Subcutaneous abdominal adipose tissue (tissue), 5 donors: ENCODE measurements around the gene AP4E1.
"Not testable (repeated sequence)": the region's sequence is repeated elsewhere in the genome, so short reads cannot be mapped to it uniquely, and the experiment has no call there.

ENCODE experiments used
- H3K27ac ChIP-seq: one replicate; pipeline ENCODE4 v1.7.0; 2013; ENCODE audit warnings: low read depth, mild to moderate bottlenecking, inconsistent platforms, low read length, moderate library complexity
- H3K27me3 ChIP-seq, 5 donors: one replicate each; pipeline ENCODE4 v1.7.0; 2013; ENCODE audit warnings: low read length in 5 of 5, inconsistent platforms in 1 of 5; ENCODE audit not compliant: control insufficient read depth in 5 of 5, insufficient read depth in 4 of 5
- H3K36me3 ChIP-seq, 5 donors: one replicate each; pipeline ENCODE4 v1.7.0; 2013; ENCODE audit warnings: low read length in 5 of 5; ENCODE audit not compliant: control insufficient read depth in 5 of 5, insufficient read depth in 5 of 5
- H3K4me1 ChIP-seq, 5 donors: one replicate each; pipeline ENCODE4 v1.7.0; 2013; ENCODE audit warnings: low read length in 5 of 5, mild to moderate bottlenecking in 3 of 5, moderate library complexity in 1 of 5; ENCODE audit not compliant: control insufficient read depth in 5 of 5, insufficient read depth in 5 of 5
- H3K4me3 ChIP-seq, 5 donors: one replicate each; pipeline ENCODE4 v1.7.0; 2013; ENCODE audit warnings: low read length in 5 of 5, low read depth in 1 of 5
- H3K9ac ChIP-seq, 5 donors: one replicate each; pipeline ENCODE4 v1.7.0; 2013; ENCODE audit warnings: low read length in 5 of 5, mild to moderate bottlenecking in 4 of 5, moderate library complexity in 3 of 5
- H3K9me3 ChIP-seq, 5 donors: one replicate each; pipeline ENCODE4 v1.7.0; 2013; ENCODE audit warnings: low read length in 5 of 5; ENCODE audit not compliant: control insufficient read depth in 5 of 5
- donor health status: healthy.
- donor health status: healthy.
- donor health status: healthy.
- donor health status: healthy.
- donor health status: healthy.

AP4E1 gene

DNA sequence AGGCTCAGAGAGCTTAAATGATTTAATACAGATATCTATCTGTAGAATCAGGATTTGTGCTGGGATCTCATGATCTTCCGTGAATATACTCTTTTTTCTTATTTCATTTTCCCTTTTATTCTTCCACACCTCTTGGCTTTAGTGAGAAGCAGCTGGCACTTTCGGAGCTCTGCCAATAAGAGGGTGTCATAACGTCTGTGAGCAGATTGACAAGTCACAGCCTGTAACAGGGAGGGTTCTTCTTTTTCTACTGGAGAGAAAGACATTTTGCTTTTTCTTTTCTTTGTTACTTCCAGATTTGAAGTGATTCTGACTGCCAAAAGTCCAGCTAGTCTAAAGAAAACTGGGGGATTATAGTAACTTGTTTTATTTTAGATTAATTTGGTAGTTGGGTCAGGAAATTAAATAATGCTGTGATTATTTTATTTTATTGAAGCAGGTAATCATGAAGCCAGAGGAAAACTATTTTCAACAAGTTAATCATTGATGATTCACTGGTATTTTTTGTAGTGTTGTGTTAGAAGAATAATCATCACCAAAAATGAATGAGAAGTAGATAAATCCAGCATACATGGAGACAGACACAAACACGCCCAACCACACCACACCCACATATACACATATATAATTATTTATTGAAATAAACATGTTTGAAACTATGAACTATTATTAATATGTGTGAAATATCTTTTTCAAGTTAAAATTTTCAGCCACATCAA lies 116.4 kb downstream of the AP4E1 start:
- Histone ChIP-seq H3K4me1 (peaks cover 0 to 3% (median 0%) of the 10 kb centered on the region in 5 donors), H3K9ac (no peak overlapping the region), H3K36me3 (no peaks in the 10 kb centered on the region), H3K4me3 (no peak overlapping the region), H3K9me3 (no peaks in the 10 kb centered on the region), H3K27me3 (no peaks in the 10 kb centered on the region), H3K27ac (no peak overlapping the region)

DNA sequence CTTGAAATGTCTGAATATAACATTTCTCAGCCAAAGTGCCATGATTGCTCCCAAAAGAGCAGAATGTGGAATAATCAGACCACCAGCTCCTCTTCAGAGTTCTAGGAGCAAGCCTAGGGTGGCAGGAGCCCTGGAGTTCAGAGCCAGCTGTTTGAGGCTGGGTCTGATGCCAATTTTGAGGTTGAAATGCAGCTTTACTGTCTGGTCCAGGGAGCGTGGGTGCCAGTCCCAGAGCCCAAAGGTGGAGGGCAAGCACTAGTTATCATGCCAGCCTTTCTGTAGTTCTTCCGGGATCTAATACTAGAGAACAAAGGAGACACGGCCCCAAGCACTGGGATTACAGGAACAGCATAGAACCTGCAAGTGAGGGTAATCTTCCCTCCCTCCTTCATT lies 117.0 kb downstream of the AP4E1 start:
- H3K4me3 ChIP-seq = no peak overlapping the region
- no peaks in the 10 kb centered on the region for H3K36me3 ChIP-seq
- H3K27me3 ChIP-seq = no peaks in the 10 kb centered on the region
- peaks cover 0 to 3% (median 0%) of the 10 kb centered on the region in 5 donors for H3K4me1 ChIP-seq
- no peak overlapping the region for H3K27ac ChIP-seq
- no peak overlapping the region for H3K9ac ChIP-seq
- H3K9me3 ChIP-seq = no peaks in the 10 kb centered on the region

- no peak overlapping the region for H3K9ac ChIP-seq
- H3K36me3 ChIP-seq = no peaks in the 10 kb centered on the region
- H3K9me3 ChIP-seq = no peaks in the 10 kb centered on the region
- H3K27me3 ChIP-seq = no peaks in the 10 kb centered on the region
- H3K4me3 ChIP-seq = no peak overlapping the region
- H3K4me1 ChIP-seq = no peaks in the 10 kb centered on the region
- H3K27ac ChIP-seq = no peak overlapping the region
Observed at GRCh38 chr15:51030649-51031316, 122.3 kb downstream of the AP4E1 start.

GRCh38 chr15:51037474-51037873 lies 129.0 kb downstream of the AP4E1 start:
- not testable (repeated sequence) for H3K9me3 ChIP-seq, H3K9ac ChIP-seq, H3K36me3 ChIP-seq, H3K4me3 ChIP-seq, H3K27ac ChIP-seq, H3K4me1 ChIP-seq, H3K27me3 ChIP-seq

GRCh38 chr15:51038162-51038973 lies 129.9 kb downstream of the AP4E1 start:
- no peaks in the 10 kb centered on the region for H3K27me3 ChIP-seq
- H3K27ac ChIP-seq = no peak overlapping the region
- no peak overlapping the region for H3K4me3 ChIP-seq
- H3K36me3 ChIP-seq = no peaks in the 10 kb centered on the region
- no peak overlapping the region for H3K9ac ChIP-seq
- no peaks in the 10 kb centered on the region for H3K9me3 ChIP-seq
- no peaks in the 10 kb centered on the region for H3K4me1 ChIP-seq

DNA sequence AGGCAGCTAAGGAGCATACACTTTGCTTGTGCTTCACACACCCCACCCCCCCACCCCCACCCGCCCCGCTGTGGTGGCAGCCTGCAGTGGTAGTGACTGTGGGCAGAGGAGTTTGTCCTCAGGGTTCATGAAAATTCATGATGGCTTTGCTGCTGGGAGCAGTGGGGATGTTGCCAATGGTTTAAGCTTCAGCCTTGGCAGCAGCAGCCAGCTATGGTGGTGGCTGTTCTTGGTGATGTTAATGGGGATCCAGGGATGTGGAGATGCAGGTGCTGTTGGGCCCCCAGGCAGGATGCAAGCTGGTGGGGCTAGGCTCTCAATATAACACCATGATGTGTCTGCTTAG lies 130.5 kb downstream of the AP4E1 start:
- Histone ChIP-seq H3K9me3 (no peaks in the 10 kb centered on the region), H3K4me1 (no peaks in the 10 kb centered on the region), H3K27ac (no peak overlapping the region), H3K9ac (no peak overlapping the region), H3K27me3 (no peaks in the 10 kb centered on the region), H3K36me3 (no peaks in the 10 kb centered on the region), H3K4me3 (no peak overlapping the region)

DNA sequence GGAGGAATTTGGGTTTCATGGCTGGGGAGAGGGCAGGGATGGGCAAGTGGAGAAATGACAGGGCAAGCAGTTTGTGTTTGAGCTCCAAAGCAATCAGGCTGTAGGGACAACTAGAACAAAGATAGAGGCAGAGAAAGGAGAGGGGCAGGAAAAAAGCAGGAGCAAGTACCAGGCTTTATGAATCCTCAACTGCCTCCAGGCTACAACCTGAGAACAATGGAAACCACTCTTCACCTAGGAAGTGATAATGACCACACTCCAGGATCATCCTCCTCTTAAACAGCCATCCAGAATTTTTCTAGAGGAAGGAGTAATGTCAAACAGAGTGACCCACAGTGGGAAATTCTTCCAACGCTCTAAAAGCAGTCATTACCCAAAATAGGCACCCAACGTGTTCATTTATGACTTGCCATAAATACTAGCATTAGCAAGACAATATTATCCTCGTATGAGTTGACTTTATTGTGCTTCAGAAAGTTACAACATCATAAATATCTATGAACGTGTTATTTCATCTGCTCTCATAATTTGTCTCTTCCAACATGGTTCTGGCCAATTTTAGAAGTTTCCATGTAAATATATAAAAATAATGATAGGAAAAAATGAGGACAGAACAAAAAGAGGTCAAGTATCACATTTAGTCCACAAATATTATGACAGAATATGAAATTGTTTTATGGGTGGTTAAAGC lies 135.7 kb downstream of the AP4E1 start:
- no peak overlapping the region for H3K9ac ChIP-seq
- H3K36me3 ChIP-seq = no peaks in the 10 kb centered on the region
- no peaks in the 10 kb centered on the region for H3K9me3 ChIP-seq
- H3K4me3 ChIP-seq = no peak overlapping the region
- no peak overlapping the region for H3K27ac ChIP-seq
- H3K4me1 ChIP-seq = peaks cover 4 to 19% (median 8%) of the 10 kb centered on the region in 5 donors
- no peaks in the 10 kb centered on the region for H3K27me3 ChIP-seq

DNA sequence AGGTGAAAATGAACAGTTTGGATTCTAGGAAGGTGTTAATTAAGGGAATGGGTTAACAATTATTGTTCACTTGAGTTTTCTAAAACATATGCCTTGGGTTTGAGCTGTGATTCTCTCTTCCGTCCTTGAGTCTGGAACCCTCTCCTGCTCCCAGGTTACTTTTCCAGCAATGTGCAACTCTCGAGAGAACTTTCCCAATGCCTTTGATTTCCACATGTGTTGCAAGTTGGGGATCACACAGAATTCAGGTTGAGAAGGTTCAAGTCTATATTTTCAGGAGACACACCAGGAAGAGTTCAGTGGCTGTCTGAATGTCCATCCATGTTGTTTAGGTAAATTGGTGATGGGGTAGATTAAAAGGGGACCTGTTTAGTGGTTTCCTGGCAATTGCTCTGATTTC lies 137.5 kb downstream of the AP4E1 start:
- Histone ChIP-seq H3K36me3 (no peaks in the 10 kb centered on the region), H3K4me3 (no peak overlapping the region), H3K27me3 (no peaks in the 10 kb centered on the region), H3K9me3 (no peaks in the 10 kb centered on the region), H3K9ac (no peak overlapping the region), H3K27ac (no peak overlapping the region), H3K4me1 (peaks cover 4 to 19% (median 8%) of the 10 kb centered on the region in 5 donors)

DNA sequence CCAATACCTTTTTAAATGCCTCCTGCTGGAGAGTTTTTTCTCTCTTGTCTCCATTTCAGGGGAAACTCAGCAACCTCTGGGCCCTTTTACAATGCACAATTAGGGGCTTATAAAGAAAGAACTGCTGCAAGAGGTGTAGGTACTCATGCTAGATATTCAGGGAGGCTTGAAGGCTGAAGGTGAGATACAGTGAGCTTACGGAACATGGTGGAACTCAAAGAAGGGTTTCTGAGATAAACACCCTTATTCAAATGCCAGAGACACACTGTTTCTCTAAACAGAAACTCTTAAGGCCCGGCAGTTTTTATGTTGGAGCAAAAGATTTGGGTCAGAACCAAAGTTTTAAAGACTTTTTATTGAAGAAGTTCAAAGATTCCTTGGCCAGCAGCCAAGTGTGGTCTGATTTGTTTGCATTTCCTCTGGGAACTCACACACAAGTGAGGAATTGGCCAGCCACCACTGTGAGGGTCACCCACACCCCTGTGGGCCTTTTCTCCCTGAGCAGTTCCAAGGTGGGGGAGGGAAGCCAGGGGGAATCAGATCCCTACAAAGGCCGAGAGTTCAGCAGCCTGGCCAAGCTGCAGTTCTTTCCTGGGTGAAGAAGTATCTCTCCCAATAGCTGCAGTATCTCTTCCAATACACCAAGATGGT lies 138.4 kb downstream of the AP4E1 start:
- Histone ChIP-seq H3K9ac (no peak overlapping the region), H3K9me3 (no peaks in the 10 kb centered on the region), H3K4me3 (no peak overlapping the region), H3K36me3 (no peaks in the 10 kb centered on the region), H3K4me1 (peaks cover 5 to 26% (median 14%) of the 10 kb centered on the region in 5 donors), H3K27me3 (no peaks in the 10 kb centered on the region), H3K27ac (no peak overlapping the region)
